Esophagus muscularis mucosa (tissue), 4 donors: Measurements from ENCODE around the gene LRMDA.

Source experiments
- CTCF ChIP-seq, 3 experiments: fragments of 200-600 bp in 2 of 3; fragments of 450-650 bp in 1 of 3; sonication (generic) in 2 of 3; IDR thresholded peaks; one replicate each; pipeline ENCODE4 v1.5.1; 2017 to 2019; ENCODE audit warnings: antibody characterized with exemption in 3 of 3, mild to moderate bottlenecking in 2 of 3, moderate library complexity in 1 of 3
- EP300 ChIP-seq: sonication (generic); formaldehyde crosslinking; IDR thresholded peaks from one replicate; pipeline ENCODE4 v1.6.1; 2017; ENCODE audit warnings: antibody characterized with exemption
- POLR2A ChIP-seq: fragments of 450-650 bp; IDR thresholded peaks from one replicate; pipeline ENCODE4 v1.6.1; 2017; ENCODE audit warnings: antibody characterized with exemption, moderate library complexity, mild to moderate bottlenecking, low read depth
- POLR2AphosphoS5 ChIP-seq, 2 donors: sonication (generic); formaldehyde crosslinking; IDR thresholded peaks; one replicate each; pipeline ENCODE4 v1.6.1; 2017; ENCODE audit warnings: antibody characterized with exemption in 2 of 2

DNA sequence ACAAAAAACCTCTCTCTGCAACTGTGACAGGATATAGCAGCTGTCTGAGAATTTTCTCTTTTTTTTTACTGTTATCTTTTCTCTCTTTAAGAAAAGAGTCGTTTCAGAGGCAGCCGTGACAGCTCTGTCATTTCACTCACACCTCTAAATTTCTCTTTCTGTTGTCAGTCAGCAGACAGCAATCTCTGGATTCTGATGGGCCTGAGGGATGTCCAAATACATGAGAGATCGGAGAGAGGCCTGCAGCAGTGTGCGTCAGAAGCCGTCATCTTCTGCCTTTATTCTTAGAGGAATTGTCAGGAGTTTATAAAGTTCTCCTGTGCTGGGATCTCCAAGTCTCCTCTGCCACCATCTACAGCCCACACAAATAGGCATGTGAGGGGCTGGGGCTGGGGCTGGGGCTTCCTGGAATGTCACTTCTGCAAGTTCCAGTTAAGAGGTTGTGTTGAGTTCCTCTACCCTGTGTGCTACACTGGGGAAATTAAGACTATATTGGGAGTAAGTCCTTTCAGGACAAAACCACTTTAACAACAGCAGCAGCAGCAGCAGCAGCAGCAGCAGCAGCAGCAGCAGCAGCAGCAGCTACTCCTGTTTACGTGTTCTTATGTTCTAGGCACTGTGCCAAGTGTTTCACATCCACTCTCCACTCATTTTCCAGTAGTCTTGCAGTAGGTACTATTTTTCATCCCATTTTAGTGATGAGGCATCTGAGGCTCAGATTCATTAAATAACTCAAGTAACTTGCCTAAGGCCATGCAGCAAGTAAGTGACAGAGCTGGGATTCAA lies 541.3 kb downstream of the LRMDA start:
- no peak for TF ChIP-seq POLR2A
- peak in 1 of 2 donors; percentile 49 for TF ChIP-seq POLR2AphosphoS5 (IDR thresholded peaks at IDR 0.05)
- TF ChIP-seq CTCF (IDR thresholded peaks at IDR 0.05): no peak
- TF ChIP-seq EP300: no peak
